Testis (tissue), 3 donors: ENCODE results near the gene NEUROD2. TPM values are rescaled to one million over a fixed set of nuclear protein-coding genes. Genes with fewer than 3 reads are reported as not detected.

Experiments
- DNase-seq: peaks from one replicate; pipeline ENCODE4 v3.0.0-alpha.2; 2019
- H3K27ac ChIP-seq, 2 donors: fragments of 200-600 bp; sonication (generic); one replicate each; pipeline ENCODE4 v1.5.1; 2019
- H3K27me3 ChIP-seq: fragments of 200-600 bp; sonication (generic); one replicate; pipeline ENCODE4 v1.5.1; 2019
- H3K36me3 ChIP-seq: fragments of 200-600 bp; sonication (generic); one replicate; pipeline ENCODE4 v1.5.1; 2017; ENCODE audit warnings: low read depth; ENCODE audit errors: missing control alignments
- H3K4me1 ChIP-seq: fragments of 200-600 bp; sonication (generic); one replicate; pipeline ENCODE4 v1.5.1; 2019
- H3K4me3 ChIP-seq, 2 donors: fragments of 200-600 bp; sonication (generic); one replicate each; pipeline ENCODE4 v1.5.1; 2017 to 2019
- H3K9me3 ChIP-seq: fragments of 200-600 bp; sonication (generic); one replicate; pipeline ENCODE4 v1.5.1; 2017
- CTCF ChIP-seq, 3 experiments: fragments of 450-650 bp in 2 of 3; fragments of 200-600 bp in 1 of 3; sonication (generic) in 1 of 3; IDR thresholded peaks; one replicate each; pipeline ENCODE4 v1.5.1; 2016 to 2019; ENCODE audit warnings: antibody characterized with exemption in 3 of 3, mild to moderate bottlenecking in 2 of 3, moderate library complexity in 1 of 3
- POLR2A ChIP-seq: fragments of 450-650 bp; IDR thresholded peaks from one replicate; pipeline ENCODE4 v1.6.1; 2017; ENCODE audit warnings: antibody characterized with exemption, mild to moderate bottlenecking, moderate library complexity
- WGBS, 2 donors: methylation state at CpG; one replicate each; pipeline ENCODE4 v1.1.5; 2018; 5-methylcytosine and 5-hydroxymethylcytosine counted together
- intact Hi-C: fragments of 100-400 bp; cut with DNase I; formaldehyde crosslinking; loops from one replicate; pipeline ENCODE4 v1.15.1; 2023; ENCODE audit warnings: low total_unique reads
- polyA plus RNA-seq: library from polyadenylated mRNA; stranded (reverse); fragments of 350-450 nt; fragmentation: Illumina TruSeq; extraction: RNeasy Lipid Tissue Mini Kit (QIAGEN cat#74804); gene quantifications from one replicate; pipeline ENCODE4 v1.2.3, GENCODE V29; 2014; ENCODE audit warnings: low read depth, low replicate concordance; ENCODE audit not compliant: insufficient read depth
- total RNA-seq, 2 donors: library from RNA; depleted of rRNA; stranded (reverse); fragments of >200 nt; gene quantifications; one replicate each; pipeline ENCODE4 v1.2.3, GENCODE V29; 2016

Gene NEUROD2
- total and polyA plus RNA-seq, 3 donors from 2014 or later: 0.19 TPM; not detected in 2

GRCh38 chr17:39599004-39599664 is 8.6 kb downstream of the NEUROD2 start:
- H3K4me3 ChIP-seq: peak overlapping the region in 1 of 2 donors; percentile 11
- no peak for DNase-seq
- H3K27me3 ChIP-seq: no peaks in the 10 kb centered on the region
- no peak overlapping the region for H3K27ac ChIP-seq
- no peak for TF ChIP-seq CTCF (IDR thresholded peaks at IDR 0.05)
- no peak for TF ChIP-seq POLR2A
- no peaks in the 10 kb centered on the region for H3K36me3 ChIP-seq
- 5% methylated on average over 32 to 36 of the region's 36 CpGs for WGBS, 2 donors
- no peaks in the 10 kb centered on the region for H3K9me3 ChIP-seq
- H3K4me1 ChIP-seq: peaks cover 4% of the 10 kb centered on the region
- intact Hi-C loops: no loop called here

- intact Hi-C loops: no loop called here
- no peak for DNase-seq
- Histone ChIP-seq H3K27ac (no peak overlapping the region), H3K36me3 (no peaks in the 10 kb centered on the region), H3K4me3 (no peak overlapping the region), H3K27me3 (no peaks in the 10 kb centered on the region), H3K9me3 (no peaks in the 10 kb centered on the region), H3K4me1 (peaks cover 4% of the 10 kb centered on the region)
- 3 to 5% methylated on average over 17 of the region's 17 CpGs for WGBS, 2 donors
- TF ChIP-seq POLR2A (no peak), CTCF (IDR thresholded peaks at IDR 0.05) (no peak)
These were observed 9.1 kb downstream of the NEUROD2 start for GRCh38 chr17:39598630-39599003.

GRCh38 chr17:39598047-39598481 is 9.7 kb downstream of the NEUROD2 start:
- intact Hi-C loops: no loop called here
- TF ChIP-seq POLR2A: no peak
- no peak for TF ChIP-seq CTCF (IDR thresholded peaks at IDR 0.05)
- Histone ChIP-seq H3K9me3 (no peaks in the 10 kb centered on the region), H3K27ac (no peak overlapping the region), H3K4me1 (peaks cover 4% of the 10 kb centered on the region), H3K36me3 (no peaks in the 10 kb centered on the region), H3K27me3 (no peaks in the 10 kb centered on the region), H3K4me3 (no peak overlapping the region)
- no peak for DNase-seq
- 8 to 11% methylated on average over 12 to 13 of the region's 13 CpGs for WGBS, 2 donors

- no peaks in the 10 kb centered on the region for H3K27me3 ChIP-seq
- H3K4me3 ChIP-seq: no peak overlapping the region
- H3K4me1 ChIP-seq: peaks cover 4% of the 10 kb centered on the region
- WGBS, 2 donors: 9 to 16% methylated on average over 17 to 22 of the region's 22 CpGs
- no peaks in the 10 kb centered on the region for H3K9me3 ChIP-seq
- intact Hi-C loops: no loop called here
- no peak overlapping the region for H3K27ac ChIP-seq
- no peaks in the 10 kb centered on the region for H3K36me3 ChIP-seq
- no peak for TF ChIP-seq CTCF (IDR thresholded peaks at IDR 0.05)
- no peak for TF ChIP-seq POLR2A
- DNase-seq: no peak
These were observed 10.2 kb downstream of the NEUROD2 start for GRCh38 chr17:39597372-39598046.
